Left forelimb (tissue), 1 donor: ENCODE measurements around the gene SYMPK.

Experiments
- DNase-seq: peaks from one replicate; pipeline ENCODE4 v3.0.0-alpha.2; 2018; ENCODE audit warnings: low spot score

Gene SYMPK

GRCh38 chr19:45766869-45767346 lies 96.0 kb downstream of the SYMPK start:
- DNase-seq: peak; percentile 75

DNA sequence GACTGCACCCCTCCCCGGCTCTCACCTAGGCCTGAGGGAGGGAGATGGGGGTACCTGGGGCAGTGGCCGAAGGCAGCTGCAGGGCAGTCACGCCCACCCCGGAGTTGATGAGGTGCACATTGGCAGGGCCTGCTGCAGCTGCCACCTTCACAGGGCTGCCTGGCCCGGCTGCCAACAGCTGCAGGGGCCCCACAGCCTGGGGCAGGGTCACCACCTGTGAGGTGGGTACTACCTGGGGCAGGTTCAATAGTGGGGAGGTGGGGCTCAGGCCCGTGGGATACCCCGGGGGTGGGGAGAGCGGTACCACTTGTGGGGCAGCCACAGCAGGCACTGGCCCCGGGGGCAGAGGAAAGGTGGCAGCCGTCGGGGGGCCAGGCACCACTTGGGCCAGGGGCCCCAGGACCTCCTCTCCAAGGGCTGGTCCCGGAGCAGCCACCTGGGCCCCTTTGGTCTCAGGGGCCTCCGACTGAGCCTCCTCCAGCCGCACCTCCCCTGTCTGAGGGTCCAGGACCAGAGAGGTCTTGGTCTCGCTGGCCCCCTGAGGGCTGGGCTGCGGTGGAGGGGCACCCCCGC lies 96.6 kb downstream of the SYMPK start:
- peak; percentile 66 for DNase-seq

DNA sequence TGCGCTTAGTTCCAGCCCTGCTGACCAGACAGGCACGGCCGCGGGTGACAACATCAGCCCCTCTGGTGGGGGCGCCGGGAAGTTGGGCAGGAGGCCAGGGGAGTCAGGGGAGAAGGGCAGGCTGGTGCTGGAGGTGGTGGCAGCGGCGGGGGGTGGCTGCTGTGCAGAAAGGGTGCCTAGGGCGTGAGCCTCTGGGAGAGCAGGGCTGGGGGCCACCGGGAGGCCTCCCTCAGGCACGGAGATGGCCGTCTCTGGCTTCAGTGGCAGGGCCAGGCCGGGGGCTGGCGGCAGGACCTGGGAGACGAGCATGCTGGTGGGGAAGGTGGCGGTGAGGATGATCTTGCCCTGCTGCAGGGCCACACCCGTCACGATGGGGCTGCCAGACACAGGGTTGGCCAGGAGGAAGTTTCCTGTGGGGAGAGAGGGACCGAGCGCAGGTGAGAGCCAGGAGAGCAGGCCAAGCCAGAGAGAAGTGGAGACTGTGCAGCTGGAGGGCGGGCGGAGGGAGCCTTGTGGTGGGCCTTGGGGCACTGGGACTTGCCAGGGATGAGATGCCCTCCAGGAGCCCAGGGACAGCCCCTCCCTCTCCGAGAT lies 97.1 kb downstream of the SYMPK start:
- peak; percentile 64 for DNase-seq
